Cardiac septum (tissue), 1 donor: ENCODE data around the gene ABCC8. TPM values are rescaled to one million over a fixed set of nuclear protein-coding genes. Genes with fewer than 3 reads are reported as not detected.

Experiments
- DNase-seq: peaks from one replicate; pipeline ENCODE4 v3.0.0-alpha.2; 2020; ENCODE audit warnings: low spot score
- intact Hi-C: fragments of 100-400 bp; cut with DNase I; formaldehyde crosslinking; loops from one replicate; pipeline ENCODE4 v1.14.0; 2022
- total RNA-seq: library from RNA; stranded (reverse); fragmentation: NEBNext Ultra II Directional; extraction: Animal tissue kit (Norgen Biotek cat#: 25700); gene quantifications from one replicate; pipeline ENCODE4 v1.2.1, GENCODE V29; 2021
- donor health status: DM: no; HTN: no; CAD: no.

ABCC8 gene
- total RNA-seq, 1 donor from 2014 or later: 3.9 TPM

DNA sequence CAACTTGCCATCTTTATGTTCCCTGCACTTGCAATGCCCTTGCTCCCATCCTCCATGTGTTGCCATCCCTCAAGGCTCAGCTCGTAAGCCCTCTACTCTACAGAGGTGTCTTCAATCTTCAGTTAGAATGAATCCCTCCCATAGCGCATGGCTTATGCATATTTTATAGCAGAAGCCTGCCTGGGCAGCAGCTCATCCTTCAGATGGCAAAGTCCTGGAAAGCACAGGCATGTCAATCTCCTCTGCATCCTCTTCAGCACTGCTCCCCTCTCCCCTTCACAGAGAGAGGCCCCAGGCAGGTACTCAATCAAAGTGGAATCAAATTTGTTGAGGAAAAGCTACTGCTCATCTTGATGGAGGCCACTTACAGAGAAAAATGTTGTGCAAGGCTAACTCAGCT is 31.1 kb upstream of the ABCC8 start:
- no peak for DNase-seq
- intact Hi-C loops: no loop called here

DNA sequence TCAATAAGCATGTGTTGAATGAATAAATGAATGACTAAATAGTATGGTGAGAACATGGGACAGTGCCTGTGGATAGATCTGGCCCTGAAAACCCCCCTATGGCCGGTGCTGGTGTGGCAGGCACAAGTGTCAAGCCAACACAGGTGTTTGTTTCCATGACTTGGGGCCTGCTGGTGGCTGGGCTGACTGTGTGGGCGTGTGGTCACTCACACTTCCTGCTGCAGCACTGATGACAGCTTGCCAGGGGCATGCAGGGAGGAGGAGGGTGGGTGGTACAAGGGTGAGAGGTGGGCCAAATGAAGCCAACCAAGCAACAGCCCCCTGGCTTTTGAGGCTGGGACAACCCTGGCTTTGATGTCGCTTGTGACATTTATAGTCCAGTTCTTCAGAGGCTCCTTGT is 30.3 kb upstream of the ABCC8 start:
- intact Hi-C loops: no loop called here
- no peak for DNase-seq

DNA sequence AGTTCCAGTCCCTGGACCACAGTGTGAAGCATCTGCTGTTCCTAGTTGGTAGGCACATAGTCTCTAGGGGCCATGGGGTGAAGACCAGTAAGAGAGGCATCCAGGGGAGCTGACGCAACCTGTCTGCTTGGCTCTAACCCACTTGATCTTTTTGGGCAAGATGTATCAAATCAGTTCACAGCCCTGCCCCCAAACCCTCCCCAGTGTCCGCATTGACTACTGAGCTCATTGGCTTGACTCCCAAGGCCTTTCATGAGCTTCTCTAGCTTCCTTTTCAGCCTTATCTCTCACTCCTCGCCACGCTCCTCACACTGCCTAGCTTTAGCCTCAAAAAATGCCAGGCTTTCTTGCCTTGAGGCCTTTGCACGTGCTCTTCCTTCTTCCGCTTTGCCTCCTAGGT is 29.7 kb upstream of the ABCC8 start:
- DNase-seq: no peak
- intact Hi-C loops: no loop called here

DNA sequence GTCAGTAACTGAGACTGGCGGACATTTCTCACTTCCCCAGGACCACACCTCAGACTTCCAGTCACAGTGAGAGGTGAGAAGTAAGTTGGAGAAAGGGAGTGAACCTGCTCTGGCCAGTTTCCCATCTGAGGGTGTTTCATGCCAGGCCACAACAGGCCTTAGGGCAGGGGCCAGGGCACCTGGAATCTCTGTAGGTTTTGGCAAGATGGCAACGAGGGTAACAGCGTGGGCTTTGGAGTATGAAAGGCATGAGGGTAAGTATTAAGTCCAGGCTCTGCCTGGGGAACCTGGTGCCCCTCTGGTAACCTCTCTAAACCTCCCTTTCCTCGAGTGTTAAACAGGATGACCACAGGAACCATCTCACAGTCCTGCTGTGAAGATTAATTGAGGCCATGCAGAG is 28.5 kb upstream of the ABCC8 start:
- intact Hi-C loops: no loop called here
- no peak for DNase-seq

DNA sequence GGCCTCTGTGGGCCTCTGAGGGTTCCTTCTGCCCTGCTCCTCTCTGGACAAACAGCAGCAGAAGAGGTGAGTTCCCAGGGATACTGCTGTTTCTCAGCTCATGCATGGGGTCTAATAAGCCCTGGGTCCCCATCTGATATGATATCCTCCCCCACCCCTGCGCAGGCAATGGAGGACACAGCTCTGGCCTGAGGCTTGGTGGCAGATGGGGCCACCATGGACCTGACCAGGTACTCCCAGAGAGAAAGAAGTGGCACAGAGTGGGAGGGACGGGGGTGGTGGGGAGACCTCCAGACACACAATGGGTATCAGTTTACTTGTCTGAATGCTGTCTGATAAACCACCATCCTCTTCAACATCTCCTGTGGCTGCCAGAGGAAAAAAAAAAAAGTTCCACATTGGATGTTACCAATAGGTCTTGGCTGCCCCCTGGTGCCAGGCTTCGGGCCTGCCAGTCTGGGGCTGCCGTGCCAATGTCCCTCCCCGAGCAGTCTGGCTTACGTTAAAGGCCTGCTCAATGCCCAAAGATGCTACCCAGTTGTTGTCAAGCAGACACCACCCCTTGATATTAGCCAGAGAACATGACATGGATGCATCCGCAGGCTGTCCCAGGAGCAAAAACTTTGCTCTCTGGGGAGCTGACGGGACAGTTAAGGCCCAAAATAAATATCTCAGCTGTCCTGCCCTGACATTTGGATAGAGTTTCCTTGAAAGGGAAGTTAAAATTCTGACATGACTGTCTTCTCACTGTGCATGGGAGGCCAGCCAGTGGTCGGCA is 27.9 kb upstream of the ABCC8 start:
- no peak for DNase-seq
- intact Hi-C loops: loop anchor here (1.0 to 5.0 kb wide), 2 partner anchors 120 to 277 kb away; no protein-coding TSS in a partner anchor

DNA sequence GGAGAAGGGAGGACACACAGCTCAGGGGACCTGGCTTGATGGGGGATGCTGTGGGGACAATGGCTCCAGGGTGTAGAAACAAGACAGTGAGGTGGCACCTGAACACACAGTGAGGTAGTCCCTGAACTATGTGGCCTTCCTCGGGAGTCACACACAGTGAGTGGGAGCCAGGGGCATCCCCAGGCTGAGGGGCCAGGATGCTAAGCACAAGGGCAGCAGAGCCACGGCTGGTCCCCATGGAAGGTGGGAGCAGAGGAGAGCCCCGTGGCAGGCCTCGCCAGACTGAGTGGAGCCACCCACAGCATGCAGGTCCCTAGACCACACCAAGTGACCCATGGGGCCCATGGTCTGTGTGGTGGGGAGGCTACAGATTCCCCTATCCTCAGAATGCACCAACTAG is 26.0 kb upstream of the ABCC8 start:
- intact Hi-C loops: loop anchor here (5.0 kb wide), 1 partner anchor 275 kb away; no protein-coding TSS in a partner anchor
- no peak for DNase-seq

DNA sequence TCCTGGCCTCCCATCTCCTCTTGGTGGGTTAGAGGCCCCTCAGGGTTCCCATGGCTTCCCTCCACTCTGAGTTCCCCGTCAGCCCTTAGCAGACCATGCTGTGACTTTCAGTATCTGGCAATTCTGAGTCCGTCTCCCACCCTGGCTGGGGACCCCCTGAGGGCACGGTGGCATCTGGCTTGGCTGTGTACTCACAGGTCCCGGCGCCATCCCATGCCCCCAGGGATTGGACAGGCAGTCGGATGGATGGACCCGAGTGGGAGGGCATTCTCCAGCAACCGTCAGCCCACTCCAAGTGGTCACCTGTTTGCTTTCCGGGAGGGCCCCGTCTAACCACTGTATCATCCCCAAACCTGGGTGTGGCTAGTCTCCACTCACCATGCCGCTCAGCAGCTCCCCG is 24.0 kb upstream of the ABCC8 start:
- no peak for DNase-seq
- intact Hi-C loops: loop anchor here (5.0 kb wide), 1 partner anchor 273 kb away; no protein-coding TSS in a partner anchor

DNA sequence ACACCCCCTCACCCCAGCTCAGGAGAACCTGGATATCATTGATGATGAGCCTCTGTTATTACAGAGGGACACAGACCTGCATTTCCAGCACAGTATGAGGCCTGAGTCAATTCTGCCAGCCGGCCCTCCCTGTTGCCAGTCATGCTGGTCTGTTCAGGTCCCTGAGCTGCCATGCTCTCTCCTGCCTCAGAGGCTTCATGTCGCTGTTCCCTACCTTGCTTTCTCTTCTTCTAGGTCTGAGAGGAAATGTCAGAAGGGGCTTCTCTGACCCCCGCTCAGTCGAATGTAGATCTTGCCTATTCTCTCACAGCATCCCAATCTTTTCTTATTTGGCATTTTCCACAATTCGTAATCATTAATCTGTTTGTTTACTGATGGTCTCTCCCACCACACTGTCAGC is 21.8 kb upstream of the ABCC8 start:
- intact Hi-C loops: no loop called here
- DNase-seq: no peak

DNA sequence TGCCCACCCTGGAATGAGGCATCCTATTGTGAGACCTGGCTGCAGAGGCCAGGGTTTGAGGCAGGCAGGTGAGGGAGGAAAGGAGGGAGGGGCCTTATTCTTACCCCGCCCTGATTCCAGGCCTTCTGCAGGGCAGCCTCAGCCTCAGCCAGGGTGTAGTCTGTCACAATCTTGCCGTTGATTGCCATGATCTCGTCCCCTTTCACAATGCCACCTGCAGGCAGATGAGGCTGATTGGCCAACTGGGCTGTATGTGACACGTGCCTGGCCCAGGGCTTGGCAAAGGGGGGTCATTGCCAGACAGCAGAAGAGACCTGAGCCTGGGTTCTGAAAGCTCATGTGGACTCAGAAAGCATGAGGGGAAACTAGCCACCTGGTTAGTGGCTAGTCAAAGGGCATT is 21.4 kb upstream of the ABCC8 start:
- DNase-seq: no peak
- intact Hi-C loops: no loop called here

DNA sequence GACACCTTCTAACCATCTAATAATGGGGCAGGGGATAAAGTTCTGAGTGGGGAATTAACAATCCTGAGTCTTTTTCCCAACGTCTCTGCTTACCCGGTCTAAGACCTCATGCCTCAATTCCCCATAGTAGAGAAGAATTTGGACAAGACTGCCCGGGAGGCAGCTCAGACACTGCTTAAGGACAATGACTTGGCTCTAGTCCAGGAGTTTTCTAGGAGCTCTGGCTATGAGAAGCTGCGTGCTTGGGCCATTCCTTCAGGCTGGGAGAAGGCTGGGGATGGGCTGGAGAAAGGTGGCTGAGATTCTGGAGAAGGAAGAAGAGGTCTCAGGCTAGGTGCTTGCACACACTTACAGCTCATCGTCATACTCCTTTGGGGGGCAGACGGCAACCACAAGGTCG is 19.8 kb upstream of the ABCC8 start:
- intact Hi-C loops: no loop called here
- DNase-seq: no peak

DNA sequence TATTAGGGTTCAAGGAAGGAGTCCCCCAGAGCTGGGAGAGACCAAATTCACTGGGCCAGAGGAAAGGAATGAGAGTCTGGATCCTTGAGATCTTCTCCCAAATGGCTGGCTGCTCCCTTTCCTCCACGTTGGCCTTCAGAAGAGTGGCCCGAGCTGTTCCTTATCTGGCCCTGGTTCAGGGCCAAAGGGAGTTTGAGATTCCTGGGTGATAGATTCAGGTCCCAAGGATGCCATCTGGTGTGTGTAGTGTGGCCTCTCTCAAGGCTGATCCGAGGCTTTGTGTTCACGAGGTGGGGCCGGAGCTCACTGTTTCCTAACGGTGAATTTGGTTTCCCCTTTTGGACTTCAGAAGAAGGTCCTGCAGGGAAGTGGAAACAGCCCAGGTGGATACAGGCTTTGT is 17.4 kb upstream of the ABCC8 start:
- intact Hi-C loops: no loop called here

DNA sequence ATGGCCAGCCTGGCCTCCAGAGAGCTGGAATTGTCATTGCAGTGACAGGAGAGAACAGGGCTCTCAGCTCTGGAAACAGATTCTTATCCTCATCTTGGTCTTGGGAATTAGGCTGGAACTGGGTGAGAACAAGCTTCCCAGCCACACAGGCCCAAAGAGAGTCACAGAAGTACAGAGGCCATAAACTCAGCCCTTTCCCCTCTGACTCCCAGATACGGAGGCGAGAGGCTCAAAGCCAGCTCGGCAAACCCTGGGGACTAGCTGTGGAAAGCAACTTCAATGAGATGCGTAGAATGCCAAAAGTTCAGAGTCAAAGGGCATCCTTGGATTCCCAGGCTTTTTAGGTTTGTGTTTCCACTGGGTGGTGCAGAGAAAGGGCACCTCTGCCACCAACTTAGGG is 14.3 kb upstream of the ABCC8 start:
- no peak for DNase-seq
- intact Hi-C loops: no loop called here

More for the DNA sequence above, 17.4 kb upstream of the ABCC8 start:
- DNase-seq: no peak

DNA sequence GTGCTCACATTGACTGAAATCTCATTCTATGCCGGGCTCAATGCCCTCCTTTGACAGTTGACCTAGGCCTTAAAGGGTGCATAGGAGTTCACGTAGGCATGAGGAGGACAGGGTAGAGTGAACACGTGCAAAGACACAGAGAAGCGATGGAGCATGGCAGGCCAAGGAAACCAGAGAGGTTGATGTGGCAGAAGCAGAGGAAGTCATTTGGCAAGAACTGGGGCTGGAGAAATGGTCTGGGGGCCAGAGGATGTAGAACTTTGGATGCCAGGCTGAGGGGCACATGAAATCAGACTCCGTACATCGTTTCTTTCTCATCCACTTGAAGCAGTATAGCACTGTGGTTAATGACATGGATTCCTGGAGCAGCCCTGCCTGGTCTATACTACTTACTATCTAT is 13.6 kb upstream of the ABCC8 start:
- DNase-seq: no peak
- intact Hi-C loops: no loop called here

DNA sequence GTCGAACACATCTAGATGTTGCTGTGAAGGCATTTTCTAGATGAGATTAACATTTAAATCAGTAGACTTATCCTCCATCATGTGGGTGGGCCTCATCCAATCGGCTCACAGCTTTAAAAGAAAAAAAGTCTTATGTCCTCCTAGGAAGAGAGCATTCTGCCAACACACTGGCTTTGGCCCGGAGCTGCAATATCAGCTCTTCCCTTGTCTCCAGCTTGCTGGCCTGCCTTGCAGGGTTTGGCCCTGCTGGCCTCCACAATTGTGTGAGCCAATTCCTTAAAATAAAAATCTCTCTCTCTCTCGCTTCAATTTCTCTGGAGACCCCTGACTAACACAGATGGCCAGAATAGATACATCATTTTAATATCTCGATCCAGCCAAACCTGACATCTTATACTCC is 13.1 kb upstream of the ABCC8 start:
- DNase-seq: no peak
- intact Hi-C loops: no loop called here

DNA sequence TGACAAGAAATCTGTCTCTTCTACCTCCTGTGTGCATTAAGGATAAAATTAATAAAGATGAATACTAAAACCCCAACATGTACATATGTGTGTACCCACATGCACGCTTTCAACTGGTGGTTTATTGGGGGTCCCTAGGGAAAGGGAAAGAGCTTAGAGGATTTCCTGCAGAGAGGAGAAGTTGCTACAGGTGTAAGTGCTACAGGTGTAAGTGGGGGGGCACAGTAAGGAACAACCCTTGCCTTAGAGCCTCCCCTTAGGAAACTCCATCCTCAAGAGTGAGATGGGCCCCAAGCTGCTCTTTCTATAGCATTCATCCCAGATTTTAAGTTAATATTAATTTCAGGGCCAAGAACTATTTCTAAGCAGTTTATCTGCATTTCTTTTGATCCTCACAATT is 11.9 kb upstream of the ABCC8 start:
- DNase-seq: no peak
- intact Hi-C loops: no loop called here

DNA sequence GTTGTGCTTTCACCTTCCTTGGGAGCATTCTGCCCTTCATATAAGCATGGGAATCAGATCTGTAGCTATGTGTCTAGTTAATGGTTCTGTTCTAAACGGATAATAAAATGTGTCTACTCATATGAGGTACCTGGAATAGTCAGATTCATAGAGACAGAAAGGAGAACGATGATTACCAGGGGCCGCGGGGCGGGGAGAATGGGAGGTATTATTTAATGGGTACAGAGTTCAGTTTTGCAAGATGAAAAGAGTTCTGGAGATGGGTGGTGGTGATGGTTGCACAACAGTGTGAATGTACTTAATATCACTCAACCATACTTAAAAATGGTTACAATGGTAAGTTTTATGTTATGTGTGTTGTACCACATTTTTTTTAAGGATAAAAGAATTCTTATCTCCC is 10.0 kb upstream of the ABCC8 start:
- intact Hi-C loops: no loop called here
- DNase-seq: no peak

DNA sequence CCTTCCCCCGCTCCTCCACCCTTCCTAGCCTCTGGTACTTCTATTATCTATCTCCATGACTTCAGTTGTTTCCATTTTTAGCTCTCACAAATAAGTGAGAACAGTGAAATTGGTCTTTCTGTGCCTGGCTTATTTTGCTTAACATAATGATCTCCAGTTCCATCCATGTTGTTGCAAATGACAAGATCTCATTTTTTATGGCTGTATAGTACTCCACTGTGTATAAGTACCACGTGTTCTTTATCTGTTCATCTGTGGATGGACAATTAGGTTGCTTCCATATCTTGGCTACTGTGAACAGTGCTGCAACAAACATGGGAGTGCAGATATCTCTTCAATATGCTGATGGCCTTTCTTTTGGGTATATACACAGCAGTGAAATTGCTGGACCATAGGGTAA is 6.9 kb upstream of the ABCC8 start:
- no peak for DNase-seq
- intact Hi-C loops: no loop called here

DNA sequence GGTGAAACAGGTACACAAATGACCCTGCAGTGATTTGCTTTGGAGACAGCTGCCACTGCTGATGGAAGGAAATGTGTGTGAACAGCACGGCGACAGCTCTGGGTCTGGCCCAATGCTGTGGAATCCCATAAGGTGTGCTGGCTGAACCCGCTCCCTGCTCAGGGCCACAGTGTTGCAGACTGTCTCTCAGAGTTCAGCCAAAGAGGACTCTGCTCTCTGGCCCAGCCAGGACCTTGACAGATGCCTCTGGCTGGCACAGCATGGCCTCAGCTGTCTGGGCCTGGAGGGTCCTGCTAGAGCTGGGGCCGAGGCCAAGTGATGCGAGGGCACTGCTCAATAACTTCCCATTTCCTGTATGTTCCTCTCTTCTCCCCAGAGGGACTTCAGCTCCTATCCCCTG is 5.3 kb upstream of the ABCC8 start:
- no peak for DNase-seq
- intact Hi-C loops: no loop called here

DNA sequence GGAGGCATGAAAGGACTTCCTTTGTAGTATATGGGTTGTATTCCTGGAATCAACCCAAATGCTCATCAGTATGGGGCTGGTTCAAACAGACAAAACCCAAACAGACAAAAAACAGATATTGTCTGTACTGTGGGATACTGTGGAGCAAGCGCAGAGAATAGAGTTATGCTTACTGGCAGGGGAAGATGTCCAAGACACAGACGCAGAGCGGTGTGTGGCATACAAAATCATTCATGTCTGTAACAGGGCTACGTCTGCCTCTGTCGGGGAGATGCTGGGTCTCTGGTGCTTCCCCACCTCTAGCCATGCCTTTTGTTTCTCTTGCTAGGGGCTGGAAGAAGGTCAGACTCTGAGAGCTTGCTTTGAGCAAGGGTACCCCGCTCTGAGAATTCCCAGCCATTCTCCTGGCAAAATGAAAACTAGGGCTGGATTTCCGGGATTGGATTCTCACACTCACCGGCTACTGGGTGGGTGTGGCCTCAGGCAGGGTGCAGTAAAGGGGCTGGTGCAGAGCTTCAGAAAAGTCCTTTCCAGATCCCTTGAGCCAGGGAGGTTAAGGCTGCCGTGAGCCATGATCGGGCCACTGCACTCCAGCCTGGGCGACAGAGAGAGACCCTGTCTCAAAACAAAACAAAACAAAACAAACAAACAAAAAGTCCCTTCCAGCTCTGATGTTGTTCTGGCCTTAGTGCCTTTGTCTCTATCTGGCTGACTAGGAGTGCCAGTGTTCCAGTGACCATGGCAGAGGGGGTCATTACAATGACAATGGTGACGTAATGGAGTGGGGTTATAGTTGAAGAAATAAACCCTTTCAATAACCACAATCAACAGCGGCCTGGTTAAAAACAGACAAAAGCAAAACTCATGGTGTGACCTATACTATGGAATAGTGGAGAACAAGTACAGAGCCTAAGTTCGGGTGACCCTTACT is 2.9 kb upstream of the ABCC8 start:
- intact Hi-C loops: no loop called here
- no peak for DNase-seq

DNA sequence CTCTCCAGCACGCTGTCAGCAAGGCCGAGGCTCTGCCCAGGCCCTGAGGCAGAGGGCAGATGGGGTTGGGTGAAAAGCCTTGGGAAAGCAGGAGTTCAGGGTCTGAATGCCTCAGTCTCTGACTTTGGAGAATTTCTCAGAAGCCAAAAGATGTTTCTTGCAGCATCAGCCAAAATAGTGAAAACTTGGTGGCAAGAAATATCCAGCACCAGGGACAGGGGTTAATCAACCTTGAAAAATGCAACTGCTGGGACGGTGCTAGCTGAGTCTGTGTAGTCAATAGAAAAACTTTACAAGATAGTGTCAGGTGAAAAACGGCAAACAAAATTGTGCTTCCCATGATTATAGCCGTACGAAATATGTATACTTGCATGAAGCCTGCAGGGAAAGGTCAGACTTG is 1.4 kb upstream of the ABCC8 start:
- intact Hi-C loops: no loop called here
- DNase-seq: no peak

DNA sequence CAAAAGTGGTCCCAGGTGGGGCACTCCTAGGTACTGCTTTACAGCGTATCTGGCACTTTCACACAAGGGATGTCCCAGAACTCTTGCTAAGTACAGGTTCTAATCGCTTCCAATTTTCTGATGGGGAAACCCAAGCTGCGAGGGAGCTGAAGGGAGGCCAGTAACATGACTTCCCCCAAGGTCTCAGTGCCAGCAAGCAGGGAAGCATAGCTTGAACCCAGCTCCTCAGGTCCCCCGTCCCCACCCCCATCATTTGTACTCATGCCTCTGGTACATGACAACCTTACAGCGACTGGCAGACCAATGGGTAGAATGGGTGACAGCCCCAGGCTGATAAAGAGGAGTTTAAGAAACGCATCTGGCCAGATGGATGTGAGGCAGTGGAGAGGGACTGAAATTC is 716 bp upstream of the ABCC8 start:
- DNase-seq: no peak
- intact Hi-C loops: no loop called here
